Measurements from ENCODE around the gene FCGR1A.
"Not testable (repeated sequence)": the region's sequence is repeated elsewhere in the genome, so short reads cannot be mapped to it uniquely, and the experiment has no call there.

GRCh38 chr1:149820387-149820786 is 37.9 kb downstream of the FCGR1A start:
- TF ChIP-seq, protein P1, sequence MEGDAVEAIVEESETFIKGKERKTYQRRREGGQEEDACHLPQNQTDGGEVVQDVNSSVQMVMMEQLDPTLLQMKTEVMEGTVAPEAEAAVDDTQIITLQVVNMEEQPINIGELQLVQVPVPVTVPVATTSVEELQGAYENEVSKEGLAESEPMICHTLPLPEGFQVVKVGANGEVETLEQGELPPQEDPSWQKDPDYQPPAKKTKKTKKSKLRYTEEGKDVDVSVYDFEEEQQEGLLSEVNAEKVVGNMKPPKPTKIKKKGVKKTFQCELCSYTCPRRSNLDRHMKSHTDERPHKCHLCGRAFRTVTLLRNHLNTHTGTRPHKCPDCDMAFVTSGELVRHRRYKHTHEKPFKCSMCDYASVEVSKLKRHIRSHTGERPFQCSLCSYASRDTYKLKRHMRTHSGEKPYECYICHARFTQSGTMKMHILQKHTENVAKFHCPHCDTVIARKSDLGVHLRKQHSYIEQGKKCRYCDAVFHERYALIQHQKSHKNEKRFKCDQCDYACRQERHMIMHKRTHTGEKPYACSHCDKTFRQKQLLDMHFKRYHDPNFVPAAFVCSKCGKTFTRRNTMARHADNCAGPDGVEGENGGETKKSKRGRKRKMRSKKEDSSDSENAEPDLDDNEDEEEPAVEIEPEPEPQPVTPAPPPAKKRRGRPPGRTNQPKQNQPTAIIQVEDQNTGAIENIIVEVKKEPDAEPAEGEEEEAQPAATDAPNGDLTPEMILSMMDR (conservative IDR thresholded peaks at IDR 0.05; ENCODE audit: low read depth, low read length), result not testable (repeated sequence)
- not testable (repeated sequence) for TF ChIP-seq FOS (IDR thresholded peaks at IDR 0.05; ENCODE audit: low read depth, low read length); RFX5 (IDR thresholded peaks at IDR 0.05; ENCODE audit: low read depth, low read length); RCOR1 (IDR thresholded peaks at IDR 0.05; ENCODE audit: insufficient replicate concordance, low read length); MXI1 (IDR thresholded peaks at IDR 0.05; ENCODE audit: borderline replicate concordance, low read depth, low read length); CEBPB (IDR thresholded peaks at IDR 0.05; ENCODE audit: low read depth, low read length); POLR2A (IDR thresholded peaks at IDR 0.05; ENCODE audit: low read depth, low read length); SMC3 (IDR thresholded peaks at IDR 0.05; ENCODE audit: low read depth, low read length); RAD21 (IDR thresholded peaks at IDR 0.05; ENCODE audit: low read length); MAFK (IDR thresholded peaks at IDR 0.05; ENCODE audit: low read depth, low read length); MAZ (IDR thresholded peaks at IDR 0.05; ENCODE audit: borderline replicate concordance, low read depth, low read length)
- TF ChIP-seq, protein P2, sequence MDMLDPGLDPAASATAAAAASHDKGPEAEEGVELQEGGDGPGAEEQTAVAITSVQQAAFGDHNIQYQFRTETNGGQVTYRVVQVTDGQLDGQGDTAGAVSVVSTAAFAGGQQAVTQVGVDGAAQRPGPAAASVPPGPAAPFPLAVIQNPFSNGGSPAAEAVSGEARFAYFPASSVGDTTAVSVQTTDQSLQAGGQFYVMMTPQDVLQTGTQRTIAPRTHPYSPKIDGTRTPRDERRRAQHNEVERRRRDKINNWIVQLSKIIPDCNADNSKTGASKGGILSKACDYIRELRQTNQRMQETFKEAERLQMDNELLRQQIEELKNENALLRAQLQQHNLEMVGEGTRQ (IDR thresholded peaks at IDR 0.05; ENCODE audit: low read depth, low read length), result not testable (repeated sequence)

Data from IMR-90 (cell line).